ENCODE data around the gene LZTS2.

DNA sequence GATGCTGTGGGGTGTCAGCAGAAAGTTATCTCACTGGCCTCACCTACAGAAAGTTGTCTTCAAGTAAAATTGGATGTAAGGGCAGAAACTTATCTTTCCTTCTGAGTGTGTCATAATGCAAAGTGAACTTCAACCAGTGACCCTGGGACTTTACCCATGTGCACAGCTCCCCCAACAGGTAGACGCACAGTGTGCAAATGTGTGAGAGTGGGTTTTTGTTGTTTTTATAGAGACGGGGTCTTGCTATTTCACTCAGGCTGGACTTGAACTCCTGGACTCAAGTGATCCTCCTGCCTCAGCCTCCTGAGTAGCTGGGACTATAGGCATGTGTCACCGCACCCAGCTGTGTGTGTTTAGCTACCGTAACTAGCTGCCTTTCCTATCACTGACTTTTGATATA lies 55.8 kb downstream of the LZTS2 start:
- TF ChIP-seq EGR1 (IDR thresholded peaks at IDR 0.05; ENCODE audit: borderline replicate concordance in 1 of 2, low read depth in 2 of 2, low read length in 2 of 2), result no peak
- TF ChIP-seq, protein P1, sequence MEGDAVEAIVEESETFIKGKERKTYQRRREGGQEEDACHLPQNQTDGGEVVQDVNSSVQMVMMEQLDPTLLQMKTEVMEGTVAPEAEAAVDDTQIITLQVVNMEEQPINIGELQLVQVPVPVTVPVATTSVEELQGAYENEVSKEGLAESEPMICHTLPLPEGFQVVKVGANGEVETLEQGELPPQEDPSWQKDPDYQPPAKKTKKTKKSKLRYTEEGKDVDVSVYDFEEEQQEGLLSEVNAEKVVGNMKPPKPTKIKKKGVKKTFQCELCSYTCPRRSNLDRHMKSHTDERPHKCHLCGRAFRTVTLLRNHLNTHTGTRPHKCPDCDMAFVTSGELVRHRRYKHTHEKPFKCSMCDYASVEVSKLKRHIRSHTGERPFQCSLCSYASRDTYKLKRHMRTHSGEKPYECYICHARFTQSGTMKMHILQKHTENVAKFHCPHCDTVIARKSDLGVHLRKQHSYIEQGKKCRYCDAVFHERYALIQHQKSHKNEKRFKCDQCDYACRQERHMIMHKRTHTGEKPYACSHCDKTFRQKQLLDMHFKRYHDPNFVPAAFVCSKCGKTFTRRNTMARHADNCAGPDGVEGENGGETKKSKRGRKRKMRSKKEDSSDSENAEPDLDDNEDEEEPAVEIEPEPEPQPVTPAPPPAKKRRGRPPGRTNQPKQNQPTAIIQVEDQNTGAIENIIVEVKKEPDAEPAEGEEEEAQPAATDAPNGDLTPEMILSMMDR (IDR thresholded peaks at IDR 0.05 in 2 of 3, conservative IDR thresholded peaks at IDR 0.05 in 1 of 3; ENCODE audit: control insufficient read depth in 2 of 3, extremely low read depth in 1 of 3, insufficient read depth in 1 of 3, low read depth in 3 of 3, low read length in 3 of 3), result peak in 1 of 3 experiments; percentile 15; a peak in 1 of 6 replicates
- TF ChIP-seq, protein P2, sequence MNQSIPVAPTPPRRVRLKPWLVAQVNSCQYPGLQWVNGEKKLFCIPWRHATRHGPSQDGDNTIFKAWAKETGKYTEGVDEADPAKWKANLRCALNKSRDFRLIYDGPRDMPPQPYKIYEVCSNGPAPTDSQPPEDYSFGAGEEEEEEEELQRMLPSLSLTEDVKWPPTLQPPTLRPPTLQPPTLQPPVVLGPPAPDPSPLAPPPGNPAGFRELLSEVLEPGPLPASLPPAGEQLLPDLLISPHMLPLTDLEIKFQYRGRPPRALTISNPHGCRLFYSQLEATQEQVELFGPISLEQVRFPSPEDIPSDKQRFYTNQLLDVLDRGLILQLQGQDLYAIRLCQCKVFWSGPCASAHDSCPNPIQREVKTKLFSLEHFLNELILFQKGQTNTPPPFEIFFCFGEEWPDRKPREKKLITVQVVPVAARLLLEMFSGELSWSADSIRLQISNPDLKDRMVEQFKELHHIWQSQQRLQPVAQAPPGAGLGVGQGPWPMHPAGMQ (IDR thresholded peaks at IDR 0.05; ENCODE audit: borderline replicate concordance), result no peak
- no peak for TF ChIP-seq ZNF384 (IDR thresholded peaks at IDR 0.05; ENCODE audit: borderline replicate concordance, low read depth, low read length)
- TF ChIP-seq SPI1 (IDR thresholded peaks at IDR 0.05; ENCODE audit: borderline replicate concordance, insufficient read depth, low read depth, low read length), result no peak
- no peak for TF ChIP-seq RELA (IDR thresholded peaks at IDR 0.05; ENCODE audit: borderline replicate concordance, partially characterized antibody)
